ENCODE measurements around the gene TM6SF1.
A peak's percentile ranks its signal among the peaks of the same experiment; 100 is the strongest.
"Not testable (repeated sequence)": the region's sequence is repeated elsewhere in the genome, so short reads cannot be mapped to it uniquely, and the experiment has no call there.

TM6SF1 gene

DNA sequence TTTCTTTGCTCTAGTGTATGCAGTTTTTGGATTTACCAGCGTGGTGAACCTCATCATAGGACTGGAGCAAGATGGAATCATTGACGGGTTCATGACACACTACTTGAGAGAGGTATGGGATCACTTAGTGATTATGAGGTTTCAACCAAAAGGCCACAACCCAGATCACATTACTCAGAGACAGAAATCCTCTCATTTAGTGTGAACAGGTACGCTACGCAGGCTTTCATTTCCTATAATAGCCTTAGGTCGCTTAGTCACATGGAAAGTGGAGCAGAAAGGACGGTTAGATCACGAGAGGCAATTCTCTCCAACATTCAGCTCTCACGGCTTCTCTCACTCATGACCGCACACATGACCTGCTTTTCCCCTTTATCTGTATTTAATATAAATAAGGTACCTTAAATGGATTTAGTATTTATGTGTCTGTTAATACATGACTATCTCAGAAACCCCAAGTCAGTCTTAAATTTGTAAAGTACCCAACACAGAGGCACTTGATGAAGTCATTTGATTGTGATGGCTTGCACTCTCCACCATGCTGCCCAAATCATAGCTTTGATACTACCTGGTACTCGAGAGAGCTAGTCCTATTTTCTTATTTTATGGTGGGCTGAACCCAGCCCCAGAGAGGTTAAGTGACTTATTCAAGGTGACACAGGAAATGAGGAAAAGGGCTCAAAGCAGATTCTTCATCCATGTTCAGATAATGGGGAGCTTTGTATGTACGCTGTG lies 8.6 kb downstream of the TM6SF1 start:
- no peak for DNase-seq (ENCODE audit: low read depth)

DNA sequence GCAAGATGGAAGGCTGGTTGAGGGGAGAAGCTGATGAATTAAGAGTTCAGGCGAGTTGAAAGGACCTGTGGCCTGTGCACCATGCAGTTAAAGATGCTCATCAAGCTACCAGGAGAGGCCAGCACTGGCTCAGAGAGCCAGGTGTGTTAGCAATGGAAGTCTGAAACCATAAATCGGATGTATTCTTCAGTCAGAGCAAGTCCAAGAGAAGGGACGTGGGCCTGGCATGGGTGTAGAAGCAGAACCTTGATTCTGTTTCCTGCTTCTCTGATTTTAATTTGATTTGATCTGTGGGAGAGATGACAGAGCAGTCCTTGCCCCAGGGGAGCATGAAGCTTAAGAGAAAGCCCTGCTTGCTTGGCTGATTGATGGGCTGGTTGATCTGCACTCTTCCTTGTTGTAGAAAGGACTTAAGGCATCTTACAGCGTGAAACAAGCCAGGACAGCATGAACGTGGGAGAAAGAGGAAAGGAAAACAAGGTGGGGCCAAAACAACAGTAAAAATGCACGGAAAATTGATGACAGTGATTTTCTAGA lies 10.9 kb downstream of the TM6SF1 start:
- DNase-seq (ENCODE audit: low read depth) = no peak

- no peak for DNase-seq (ENCODE audit: low read depth)
Observed at GRCh38 chr15:83118968-83119367, 11.5 kb downstream of the TM6SF1 start.

DNA sequence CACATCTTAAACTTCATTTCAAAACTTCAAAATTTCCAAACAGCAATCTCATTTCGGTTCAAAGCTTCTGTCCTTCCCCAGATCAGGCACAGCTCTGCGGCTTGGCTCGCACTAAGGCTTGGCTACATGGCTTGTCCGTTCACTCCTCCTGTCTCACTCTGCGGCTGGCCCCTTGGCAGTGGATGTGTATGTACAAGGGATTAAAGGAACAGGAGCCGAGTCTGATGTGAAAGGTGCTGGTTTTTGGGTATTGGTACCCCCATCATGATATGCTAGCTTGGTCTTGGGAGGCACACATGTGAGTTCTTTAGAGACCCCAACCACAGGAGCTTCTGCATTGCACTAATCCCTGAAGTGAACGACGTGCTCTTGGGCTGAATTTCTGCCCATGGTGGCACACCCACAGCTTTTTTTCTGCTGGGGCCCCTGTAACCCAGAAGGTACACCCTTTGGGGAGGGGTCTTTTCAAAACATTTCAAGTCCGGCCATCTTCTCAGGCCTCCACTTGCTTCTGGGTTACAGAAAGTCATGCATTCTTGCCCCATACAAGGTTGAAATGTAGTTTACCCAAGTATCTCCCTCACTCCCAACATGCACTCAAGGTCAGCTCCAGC lies 12.6 kb downstream of the TM6SF1 start:
- DNase-seq (ENCODE audit: low read depth) = no peak

DNA sequence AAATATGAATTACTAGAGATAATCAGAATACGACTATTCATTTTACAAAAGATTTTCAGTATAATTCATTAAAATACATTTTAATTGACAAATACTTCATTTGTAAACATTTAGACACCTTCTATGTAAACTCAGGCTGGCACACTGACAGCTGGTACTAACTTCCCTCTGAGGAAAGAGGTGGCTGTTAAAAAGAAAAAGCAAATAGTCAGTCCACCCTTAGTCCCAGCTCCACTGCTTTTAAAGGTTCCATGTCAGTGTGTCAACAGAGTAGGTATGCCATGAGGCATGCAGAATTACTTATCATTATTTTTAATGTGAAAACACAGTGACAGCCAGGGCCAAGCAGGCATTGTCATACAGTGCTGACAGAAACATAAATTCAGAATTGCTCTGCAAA lies 16.1 kb downstream of the TM6SF1 start:
- DNase-seq (ENCODE audit: low read depth) = no peak

- no peak for DNase-seq (ENCODE audit: low read depth)
Observed at GRCh38 chr15:83127547-83128150, 20.2 kb downstream of the TM6SF1 start.

GRCh38 chr15:83129791-83130190 lies 22.3 kb downstream of the TM6SF1 start:
- DNase-seq (ENCODE audit: low read depth) = no peak

DNA sequence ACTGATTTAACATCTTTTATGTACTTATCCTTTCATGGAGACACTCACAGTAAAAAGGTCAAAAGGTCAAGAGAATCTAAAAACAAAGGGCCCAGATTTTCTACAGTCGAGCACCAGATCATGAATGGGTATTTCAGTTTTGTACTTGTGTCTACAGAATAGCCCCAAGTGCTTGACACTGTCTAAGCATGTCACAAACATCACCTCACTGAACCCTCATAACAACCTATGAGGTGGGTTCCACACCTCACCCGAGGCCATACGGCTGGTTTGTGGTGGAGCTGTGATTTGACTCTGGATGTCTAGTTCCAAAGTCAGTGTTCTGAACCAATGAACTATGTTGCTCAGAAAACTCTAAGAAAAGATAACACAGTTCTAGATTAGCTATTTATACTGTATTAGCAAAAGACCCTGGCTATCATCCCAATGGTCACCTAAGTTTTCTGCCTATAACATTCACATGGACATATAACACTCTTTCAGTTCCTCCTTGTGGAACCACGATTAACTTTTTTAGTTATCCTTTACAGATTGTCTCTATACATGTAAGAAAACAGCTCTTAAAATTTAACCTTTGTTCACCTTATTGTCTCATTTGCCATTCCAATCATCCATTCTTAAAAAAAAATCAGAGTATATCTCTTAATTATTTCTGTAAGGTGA lies 25.5 kb downstream of the TM6SF1 start:
- no peak for DNase-seq (ENCODE audit: low read depth)

DNA sequence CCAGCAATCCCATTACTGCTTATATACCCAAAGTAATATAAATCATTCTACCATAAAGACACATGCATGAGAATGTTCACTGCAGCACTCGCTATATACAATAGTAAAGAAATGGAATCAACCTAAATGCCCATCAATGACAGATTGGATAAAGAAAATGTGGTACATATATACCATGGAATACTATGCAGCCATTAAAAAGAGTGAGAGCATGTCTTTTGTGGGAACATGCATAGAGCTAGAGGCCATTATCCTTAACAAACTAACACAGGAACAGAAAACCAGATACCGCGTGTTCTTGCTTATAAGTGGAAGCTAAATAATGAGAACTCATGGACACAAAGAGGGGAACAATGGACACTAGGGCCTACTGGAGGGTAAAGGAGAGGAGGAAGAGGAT lies 34.7 kb downstream of the TM6SF1 start:
- not testable (repeated sequence) for DNase-seq (ENCODE audit: low read depth)

DNA sequence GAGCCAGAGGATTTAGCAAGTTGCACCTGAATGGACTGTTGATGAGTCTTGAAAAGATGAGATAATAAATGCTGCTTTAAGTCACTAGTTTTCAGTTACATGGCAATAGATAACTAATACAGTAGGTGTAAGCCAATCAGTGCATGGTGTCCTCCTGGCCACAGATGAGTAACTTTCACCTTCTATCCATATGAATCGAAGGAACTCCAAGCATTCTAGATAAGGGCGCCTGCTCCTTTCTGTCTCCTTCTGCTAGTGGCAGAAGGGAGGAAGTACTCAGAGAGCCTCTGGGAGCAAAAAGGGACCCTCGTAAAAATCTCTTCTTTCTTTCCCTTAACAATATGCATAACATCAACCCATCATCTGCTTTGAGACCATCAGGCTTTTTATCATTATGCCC lies 37.3 kb downstream of the TM6SF1 start:
- DNase-seq (ENCODE audit: low read depth) = no peak

DNA sequence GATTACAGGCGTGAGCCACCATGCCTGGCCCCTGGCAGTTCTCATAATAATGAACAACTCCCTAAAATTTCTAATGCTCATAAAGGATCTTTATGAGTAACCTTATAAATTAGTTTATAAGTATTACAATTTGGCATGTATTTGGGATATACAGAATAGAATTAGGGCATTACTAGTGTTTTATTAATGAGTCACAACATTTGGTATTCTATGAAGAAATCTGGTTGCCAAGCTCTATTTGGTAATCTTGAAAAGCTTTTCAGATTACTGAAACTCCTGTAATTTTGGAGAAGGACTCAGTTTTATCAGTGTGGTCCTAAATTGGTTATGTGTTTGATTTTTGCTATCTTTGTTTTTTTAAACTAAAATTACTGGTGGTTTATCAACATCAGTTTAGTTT lies 45.8 kb downstream of the TM6SF1 start:
- peak; percentile 36 for DNase-seq (ENCODE audit: low read depth)

GRCh38 chr15:83155942-83156341 lies 48.5 kb downstream of the TM6SF1 start:
- no peak for DNase-seq (ENCODE audit: low read depth)

DNA sequence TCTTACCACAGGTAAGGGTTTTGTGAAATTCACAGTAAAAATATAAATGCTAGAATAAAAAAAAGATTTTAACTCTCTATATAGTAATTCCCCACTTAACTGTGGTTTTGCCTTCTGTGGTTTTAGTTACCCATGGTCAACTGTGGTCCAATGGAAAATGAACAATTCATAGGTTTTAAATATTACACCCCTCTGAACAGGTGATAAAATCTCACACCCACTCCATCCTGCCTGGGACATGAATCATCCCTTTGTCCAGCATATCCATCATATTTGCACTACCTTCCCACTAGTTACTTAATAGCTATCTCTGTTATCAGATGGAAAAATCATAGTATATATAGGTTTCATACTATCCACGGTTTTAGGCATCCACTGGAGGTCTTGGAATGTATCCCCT lies 50.9 kb downstream of the TM6SF1 start:
- DNase-seq (ENCODE audit: low read depth) = no peak

DNA sequence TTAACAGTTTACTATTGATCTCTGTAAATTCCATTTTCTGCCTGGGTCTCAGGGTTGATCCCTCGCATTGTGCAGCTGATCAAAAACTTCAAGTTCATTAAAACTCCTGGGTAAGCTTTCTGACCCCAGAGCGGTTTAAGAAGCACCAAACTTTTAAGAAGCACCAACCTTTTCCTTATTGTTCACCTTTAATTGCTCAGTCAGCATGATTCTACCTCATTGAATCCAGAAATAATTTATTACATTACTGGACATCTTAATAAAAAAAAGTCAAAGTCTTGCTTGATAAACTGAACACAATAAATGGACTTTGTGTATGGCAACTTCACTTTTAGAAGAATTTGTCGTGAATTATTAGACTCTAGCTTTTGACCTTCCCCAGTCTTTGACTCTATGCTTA lies 53.3 kb downstream of the TM6SF1 start:
- DNase-seq (ENCODE audit: low read depth) = no peak

DNA sequence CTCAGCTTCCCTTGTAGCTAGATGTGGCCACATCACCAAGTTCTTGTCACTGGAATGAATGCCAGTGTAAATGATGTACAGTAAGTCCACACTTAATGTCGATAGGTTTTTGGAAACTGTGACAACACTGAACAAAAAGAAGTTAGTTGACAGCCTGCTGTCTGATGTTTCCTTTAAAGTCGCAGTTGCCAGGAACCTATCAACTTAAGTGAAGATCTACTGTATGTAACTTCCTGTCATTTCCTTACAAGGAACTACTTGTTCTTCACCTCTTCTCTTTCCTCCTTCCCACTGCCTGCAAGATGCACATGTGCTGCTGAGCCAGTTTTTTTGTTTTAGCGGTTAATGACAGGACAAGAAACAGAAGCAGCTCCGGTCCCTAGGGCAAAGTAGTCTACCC lies 55.6 kb downstream of the TM6SF1 start:
- DNase-seq (ENCODE audit: low read depth) = no peak

DNA sequence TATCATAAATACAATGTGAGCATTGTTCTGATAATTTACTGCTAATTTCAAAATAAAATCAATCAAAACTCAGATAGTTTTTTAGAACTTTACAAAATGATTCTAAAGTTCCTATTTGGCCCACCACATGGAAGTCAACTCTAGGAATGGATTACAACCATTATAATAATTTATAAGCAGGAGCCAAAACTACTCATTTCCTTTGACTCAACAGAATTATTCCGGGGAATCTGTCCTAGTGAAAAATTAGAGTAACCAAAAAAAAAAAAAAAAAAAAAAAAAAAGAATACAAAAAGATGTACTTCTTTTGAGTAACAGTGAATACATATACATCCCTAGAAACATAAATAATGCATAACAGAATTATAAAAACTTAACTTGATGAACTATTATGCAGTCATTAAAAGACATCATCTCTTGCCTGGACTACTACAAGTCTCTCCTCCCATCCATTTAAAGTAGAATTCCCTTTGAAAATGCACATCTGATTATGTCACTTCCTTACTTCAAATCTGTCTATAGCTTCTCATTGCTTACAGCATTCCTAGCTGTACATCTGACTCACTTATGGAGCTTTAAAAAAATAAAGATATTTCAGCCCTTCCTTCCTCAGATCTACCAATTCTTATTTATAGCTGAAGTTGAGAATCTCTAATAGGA lies 56.8 kb downstream of the TM6SF1 start:
- DNase-seq (ENCODE audit: low read depth) = peak; percentile 81

GRCh38 chr15:83164771-83165404 lies 57.4 kb downstream of the TM6SF1 start:
- peak; percentile 59 for DNase-seq (ENCODE audit: low read depth)

DNA sequence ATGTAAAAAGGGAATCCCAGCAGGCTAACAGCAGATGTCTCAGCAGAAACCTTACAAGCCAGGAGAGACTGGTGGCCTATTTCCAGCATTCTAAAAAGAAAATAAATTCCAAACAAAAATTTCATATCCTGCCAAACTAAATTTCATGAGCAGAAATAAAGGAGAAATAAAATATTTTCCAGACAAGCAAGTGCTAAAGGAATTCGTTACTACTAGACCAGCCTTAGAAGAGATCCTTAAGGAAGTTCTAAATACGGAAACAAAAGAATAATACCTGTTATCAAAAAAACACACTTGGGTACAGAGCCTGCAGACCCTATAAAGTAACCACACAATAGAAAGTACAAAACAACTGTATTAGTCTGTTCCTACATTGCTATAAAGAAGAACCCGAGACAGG lies 58.8 kb downstream of the TM6SF1 start:
- no peak for DNase-seq (ENCODE audit: low read depth)

GRCh38 chr15:83166830-83167229 lies 59.4 kb downstream of the TM6SF1 start:
- DNase-seq (ENCODE audit: low read depth) = no peak

DNA sequence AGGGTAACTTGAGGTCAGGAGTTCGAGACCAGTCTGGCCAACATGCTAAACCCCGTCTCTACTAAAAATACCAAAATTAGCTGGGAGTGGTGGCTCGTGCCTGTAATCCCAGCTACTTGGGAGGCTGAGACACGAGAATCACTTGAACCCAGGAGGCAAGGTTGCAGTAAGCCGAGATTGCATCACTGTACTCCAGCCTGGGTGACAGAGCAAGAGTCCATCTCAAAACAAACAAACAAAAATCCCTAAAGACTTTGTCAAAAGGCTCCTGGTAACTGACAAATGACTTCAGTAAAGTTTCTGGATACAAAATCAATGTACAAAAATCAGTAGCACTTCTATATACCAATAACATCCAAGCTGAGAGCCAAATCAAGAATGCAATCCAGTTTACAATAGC lies 62.1 kb downstream of the TM6SF1 start:
- not testable (repeated sequence) for DNase-seq (ENCODE audit: low read depth)

GRCh38 chr15:83170474-83171165 lies 63.2 kb downstream of the TM6SF1 start:
- peak; percentile 66 for DNase-seq (ENCODE audit: low read depth)
